HT-29 (cell line): Measurements from ENCODE around the gene SDHAF2. TPM values are rescaled to one million over a fixed set of nuclear protein-coding genes. Genes with fewer than 3 reads are reported as not detected.
"Not testable (repeated sequence)": the region's sequence is repeated elsewhere in the genome, so short reads cannot be mapped to it uniquely, and the experiment has no call there.

Experiments used
- DNase-seq: peaks from one replicate; pipeline ENCODE4 v3.0.0-alpha.2; 2015; ENCODE audit warnings: low spot score
- total RNA-seq: library from RNA; depleted of rRNA; stranded (reverse); fragments of >200 nt; shearing (Covaris generic); gene quantifications from 2 replicates; pipeline ENCODE4 v1.2.3, GENCODE V29; 2014; rRNA removed

SDHAF2 gene
- 58.3 and 64.9 TPM in 2 replicates for total RNA-seq

GRCh38 chr11:61429691-61430582 is at the start of gene SDHAF2, which contains the start of gene CPSF7:
Gene SDHAF2 (plus strand): TSS chr11:61430124. CDS start chr11:61430147, 23 bp downstream.
Gene CPSF7 (minus strand): TSS chr11:61429975. CDS start chr11:61429235, 740 bp downstream.
- peak; percentile 97 for DNase-seq

GRCh38 chr11:61380884-61381283 is 49.0 kb upstream of the SDHAF2 start:
- DNase-seq = no peak

- DNase-seq = not testable (repeated sequence)
These were observed 46.1 kb upstream of the SDHAF2 start for GRCh38 chr11:61383859-61384258.

- peak; percentile 24 for DNase-seq
These were observed 45.4 kb upstream of the SDHAF2 start for GRCh38 chr11:61384271-61385242.

- no peak for DNase-seq
These were observed 39.8 kb upstream of the SDHAF2 start for GRCh38 chr11:61390161-61390560.

GRCh38 chr11:61392981-61393595 is 36.8 kb upstream of the SDHAF2 start:
- DNase-seq = peak; percentile 46

GRCh38 chr11:61401173-61401572 is 28.8 kb upstream of the SDHAF2 start:
- DNase-seq = no peak

- peak; percentile 7 for DNase-seq
These were observed 28.4 kb upstream of the SDHAF2 start for GRCh38 chr11:61401573-61401972.

- no peak for DNase-seq
These were observed 26.3 kb upstream of the SDHAF2 start for GRCh38 chr11:61403658-61404057.

GRCh38 chr11:61404103-61404502 is 25.8 kb upstream of the SDHAF2 start:
- no peak for DNase-seq

GRCh38 chr11:61404641-61405040 is 25.3 kb upstream of the SDHAF2 start:
- DNase-seq = no peak

GRCh38 chr11:61406067-61406466 is 23.9 kb upstream of the SDHAF2 start:
- DNase-seq = no peak

GRCh38 chr11:61406991-61407728 is 22.8 kb upstream of the SDHAF2 start:
- DNase-seq = no peak

- DNase-seq = no peak
These were observed 18.3 kb upstream of the SDHAF2 start for GRCh38 chr11:61411589-61411988.

- no peak for DNase-seq
These were observed 16.4 kb upstream of the SDHAF2 start for GRCh38 chr11:61413496-61413895.

- DNase-seq = no peak
These were observed 15.4 kb upstream of the SDHAF2 start for GRCh38 chr11:61414547-61414946.

- no peak for DNase-seq
These were observed 14.5 kb upstream of the SDHAF2 start for GRCh38 chr11:61415381-61415780.

GRCh38 chr11:61416941-61417340 is 13.0 kb upstream of the SDHAF2 start:
- no peak for DNase-seq

GRCh38 chr11:61417670-61418069 is 12.3 kb upstream of the SDHAF2 start:
- no peak for DNase-seq

- DNase-seq = no peak
These were observed 11.8 kb upstream of the SDHAF2 start for GRCh38 chr11:61418136-61418535.

- no peak for DNase-seq
These were observed 7.7 kb upstream of the SDHAF2 start for GRCh38 chr11:61422226-61422625.
